MV-4-11 (cell line): ENCODE measurements around the gene FAM161B.
"Not testable (repeated sequence)": the region's sequence is repeated elsewhere in the genome, so short reads cannot be mapped to it uniquely, and the experiment has no call there.

Source experiments
- DNase-seq: peaks from one replicate; lab custom pipeline; 2025; lab: John Stamatoyannopoulos, UW

The FAM161B gene

DNA sequence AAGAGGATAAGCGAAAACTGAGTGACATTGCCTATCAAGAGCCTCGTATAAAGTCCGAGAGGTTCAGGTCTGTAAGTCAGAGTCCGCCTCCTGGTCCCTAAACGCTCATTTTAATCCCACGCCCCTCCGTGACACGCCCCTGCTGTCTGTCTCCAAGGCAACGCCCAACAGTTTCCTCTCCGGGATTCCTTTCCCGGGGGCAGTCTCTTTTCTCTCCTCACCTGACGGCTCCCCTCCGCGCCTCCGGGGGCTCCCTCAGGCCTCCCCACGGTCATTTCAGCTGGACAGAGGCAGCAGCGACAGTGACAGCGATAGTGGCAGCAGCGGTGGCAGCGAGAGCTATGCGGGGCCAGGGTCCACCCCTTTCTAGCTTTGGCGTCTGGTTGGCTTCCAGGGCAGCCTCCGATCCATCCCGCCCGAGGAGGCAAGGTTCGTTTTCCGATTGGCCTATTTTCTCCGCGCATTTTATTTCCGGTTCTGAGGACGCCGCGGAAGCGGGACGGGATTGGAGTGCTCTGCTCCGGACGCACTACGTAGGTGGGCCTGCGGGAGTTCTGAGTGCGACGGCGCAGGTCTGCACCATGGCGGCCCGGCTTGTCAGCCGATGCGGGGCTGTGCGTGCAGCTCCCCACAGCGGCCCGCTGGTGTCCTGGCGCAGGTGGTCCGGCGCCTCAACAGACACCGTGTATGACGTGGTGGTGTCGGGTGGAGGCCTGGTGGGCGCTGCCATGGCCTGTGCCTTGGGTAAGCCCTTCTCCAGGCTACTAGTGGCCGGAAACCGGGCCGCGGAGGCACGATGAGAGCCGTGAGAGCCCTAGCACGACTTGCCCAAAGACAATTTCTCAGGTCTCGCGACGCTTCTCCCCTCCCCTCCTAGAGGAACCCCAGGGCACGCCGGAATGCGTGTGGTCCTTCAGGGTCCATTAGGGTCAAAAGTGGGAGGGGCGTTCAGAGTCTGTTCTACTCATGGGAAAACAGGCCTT lies at the start of gene FAM161B, which contains the start of gene COQ6:
FAM161B (minus strand) TSS at position 343 of the 983 bp plus-strand sequence; CDS start at position 275, 68 bp downstream.
COQ6 (plus strand) TSS at position 551 of the 983 bp plus-strand sequence; CDS start at position 582, 31 bp downstream.
- peak; percentile 92 for DNase-seq

- DNase-seq = no peak
These were observed 48.8 kb upstream of the FAM161B start for GRCh38 chr14:73998726-73999125.

GRCh38 chr14:73997944-73998447 lies 48.1 kb upstream of the FAM161B start:
- DNase-seq = no peak

DNA sequence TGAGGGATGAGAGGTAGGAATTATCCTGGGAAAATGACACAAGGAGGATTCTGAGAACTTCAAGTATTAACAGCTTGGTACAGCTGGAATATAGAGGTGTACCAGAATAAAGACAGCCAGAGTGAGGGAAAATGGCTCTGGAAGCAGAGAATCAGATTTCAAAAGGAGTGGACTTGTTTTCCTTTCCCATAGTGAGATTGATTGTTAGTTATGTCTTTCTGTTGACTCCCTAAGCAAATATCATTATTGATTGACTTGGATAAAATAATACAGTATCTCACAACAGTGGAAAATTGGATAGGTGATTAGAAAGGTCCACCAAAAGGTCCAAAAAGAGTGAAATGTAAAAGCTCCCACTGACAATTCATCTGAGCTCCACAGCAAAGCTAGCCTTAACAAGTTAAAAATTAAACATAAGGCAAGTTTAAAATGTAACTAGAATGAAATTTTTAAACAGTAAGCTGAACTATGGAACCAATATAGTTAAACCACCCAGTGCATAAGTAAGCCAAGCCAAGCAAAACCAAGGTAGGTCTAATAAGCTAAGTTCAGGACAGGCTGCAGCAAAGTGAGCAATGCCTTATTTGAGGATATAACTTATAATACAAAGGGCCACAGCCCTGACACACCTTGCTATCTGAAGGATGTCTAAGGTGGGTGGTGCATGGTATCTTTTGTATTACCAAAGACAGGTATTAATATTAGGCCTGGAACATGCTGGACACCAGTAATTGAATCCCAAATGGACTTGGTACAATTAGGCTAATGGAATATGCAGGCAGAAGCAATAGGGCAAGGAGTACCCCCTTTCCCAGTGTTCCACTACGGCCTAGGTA lies 47.4 kb upstream of the FAM161B start:
- DNase-seq = no peak

GRCh38 chr14:73996731-73997107 lies 46.8 kb upstream of the FAM161B start:
- DNase-seq = no peak

GRCh38 chr14:73995977-73996378 lies 46.1 kb upstream of the FAM161B start:
- DNase-seq = no peak

GRCh38 chr14:73994926-73995325 lies 45.0 kb upstream of the FAM161B start:
- not testable (repeated sequence) for DNase-seq

DNA sequence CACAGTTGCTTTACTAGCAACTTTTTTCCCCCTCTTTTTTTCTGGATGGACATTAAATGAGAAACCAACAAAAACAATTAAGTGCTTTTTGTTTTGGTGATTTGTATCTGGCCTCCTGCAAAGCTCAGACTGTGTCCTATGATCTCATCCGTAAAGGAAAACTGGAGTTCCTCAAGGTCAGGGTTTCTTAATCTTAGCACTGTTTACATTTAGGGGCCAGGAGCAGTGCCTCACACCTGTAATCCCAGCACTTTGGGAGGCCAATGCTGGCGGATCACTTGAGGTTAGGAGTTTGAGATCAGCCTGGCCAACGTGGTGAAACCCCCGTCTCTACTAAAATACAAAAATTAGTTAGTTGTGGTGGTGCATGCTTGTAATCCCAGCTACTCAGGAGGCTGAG lies 41.2 kb upstream of the FAM161B start:
- no peak for DNase-seq

DNA sequence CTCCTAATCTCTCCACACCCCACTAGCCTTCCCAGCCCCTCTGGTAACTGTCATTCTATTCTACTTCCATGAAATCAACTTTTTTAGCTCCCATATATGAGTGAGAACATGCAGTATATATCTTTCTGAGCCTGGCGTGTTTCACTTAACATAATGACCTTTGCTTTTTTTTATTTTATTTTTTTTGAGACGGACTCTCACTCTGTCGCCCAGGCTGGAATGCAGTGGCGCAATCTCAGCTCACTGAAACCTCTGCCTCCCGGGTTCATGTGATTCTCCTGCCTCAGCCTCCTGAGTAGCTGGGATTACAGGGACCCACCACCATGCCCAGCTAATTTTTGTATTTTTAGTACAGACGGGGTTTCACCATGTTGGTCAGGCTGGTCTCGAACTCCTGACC lies 38.8 kb upstream of the FAM161B start:
- DNase-seq = not testable (repeated sequence)

DNA sequence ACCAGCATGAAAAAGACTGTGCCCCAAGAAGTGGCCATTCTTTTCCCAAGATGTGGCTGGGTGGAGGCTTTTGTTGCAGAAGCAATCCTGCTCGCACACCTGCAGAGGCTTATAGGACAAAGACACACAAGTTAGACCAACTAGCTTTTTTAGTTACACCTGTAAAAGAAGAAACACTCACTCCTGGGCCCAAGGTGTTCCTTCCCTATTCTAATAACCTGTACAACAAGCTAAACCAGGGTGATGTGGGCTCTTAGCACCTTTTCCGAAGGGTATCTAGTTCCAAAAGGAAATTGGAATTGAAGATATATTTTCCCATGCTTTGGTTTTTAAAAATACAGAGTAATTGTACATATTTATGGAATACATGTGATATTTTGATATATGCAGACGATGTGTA lies 38.2 kb upstream of the FAM161B start:
- no peak for DNase-seq

GRCh38 chr14:73977896-73978295 lies 28.0 kb upstream of the FAM161B start:
- DNase-seq = no peak

DNA sequence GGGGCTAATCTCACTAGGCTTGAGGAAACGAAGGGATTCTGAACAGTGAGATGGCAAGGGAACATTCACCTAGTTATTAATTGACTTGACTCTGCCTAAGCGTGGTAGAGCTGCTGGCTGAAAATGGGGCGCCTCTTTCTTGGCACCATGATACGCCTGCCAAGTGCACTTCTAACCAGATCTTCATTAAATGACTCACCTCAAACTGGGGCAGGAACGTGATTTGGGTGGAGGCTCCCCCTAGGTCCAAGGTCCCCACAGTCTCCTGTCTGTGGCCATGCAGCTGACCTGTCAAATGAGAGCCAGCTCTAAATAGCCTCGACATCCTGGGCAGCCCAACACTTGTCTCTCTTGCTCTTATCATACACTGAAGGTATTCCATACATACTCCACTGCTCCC lies 26.2 kb upstream of the FAM161B start:
- DNase-seq = no peak

- no peak for DNase-seq
These were observed 23.6 kb upstream of the FAM161B start for GRCh38 chr14:73973497-73973896.

DNA sequence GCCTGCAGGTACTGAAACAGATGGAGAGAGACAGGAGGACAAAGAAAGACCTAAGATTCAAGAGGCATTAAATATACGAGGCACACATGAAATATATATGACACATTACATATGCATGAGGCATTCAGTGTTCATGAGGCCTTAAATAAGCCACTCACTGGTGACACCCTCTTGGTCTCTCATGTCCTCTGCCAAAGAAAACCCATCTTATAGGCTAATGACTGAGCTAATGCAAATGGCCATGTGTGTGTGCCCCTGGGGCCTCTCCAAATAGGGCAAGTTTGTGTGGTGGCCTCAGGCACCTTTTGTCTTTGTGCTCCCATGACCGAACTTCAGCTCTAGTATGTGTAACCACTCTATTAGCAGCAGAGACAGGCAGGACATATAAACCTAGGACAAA lies 19.0 kb upstream of the FAM161B start:
- no peak for DNase-seq

GRCh38 chr14:73965216-73965615 lies 15.3 kb upstream of the FAM161B start:
- DNase-seq = no peak

DNA sequence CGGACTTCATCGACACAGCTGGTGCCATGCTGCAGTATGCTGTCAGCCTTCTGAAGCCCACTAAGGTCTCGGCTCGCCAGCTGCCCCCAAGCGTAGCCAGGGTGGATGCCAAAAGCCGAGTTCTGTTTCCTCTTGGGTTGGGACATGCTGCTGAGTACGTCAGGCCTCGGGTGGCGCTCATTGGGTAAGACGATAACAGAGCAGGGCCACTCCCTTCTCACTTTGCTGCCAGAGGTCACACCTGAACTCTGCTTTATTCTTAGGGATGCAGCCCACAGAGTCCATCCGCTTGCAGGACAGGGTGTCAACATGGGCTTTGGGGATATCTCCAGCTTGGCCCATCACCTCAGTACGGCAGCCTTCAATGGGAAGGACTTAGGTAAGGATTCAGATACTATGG lies 11.3 kb upstream of the FAM161B start:
- DNase-seq = no peak

GRCh38 chr14:73958591-73958990 lies 8.7 kb upstream of the FAM161B start:
- DNase-seq = no peak

- DNase-seq = no peak
These were observed 5.8 kb upstream of the FAM161B start for GRCh38 chr14:73955674-73956073.

GRCh38 chr14:73953731-73954130 lies 3.8 kb upstream of the FAM161B start:
- no peak for DNase-seq

GRCh38 chr14:73945159-73945670 lies 4.7 kb downstream of the FAM161B start:
- no peak for DNase-seq

- DNase-seq = no peak
These were observed 5.3 kb downstream of the FAM161B start for GRCh38 chr14:73944432-73945158.

GRCh38 chr14:73943083-73943482 lies 6.8 kb downstream of the FAM161B start:
- DNase-seq = peak; percentile 94
